ENCODE results near the gene TMEM52. TPM values are rescaled to one million over a fixed set of nuclear protein-coding genes. Genes with fewer than 3 reads are reported as not detected.
"Not testable (repeated sequence)": the region's sequence is repeated elsewhere in the genome, so short reads cannot be mapped to it uniquely, and the experiment has no call there.

The TMEM52 gene
- polyA plus RNA-seq, 1 donor from 2014 or later = 0.89 TPM

DNA sequence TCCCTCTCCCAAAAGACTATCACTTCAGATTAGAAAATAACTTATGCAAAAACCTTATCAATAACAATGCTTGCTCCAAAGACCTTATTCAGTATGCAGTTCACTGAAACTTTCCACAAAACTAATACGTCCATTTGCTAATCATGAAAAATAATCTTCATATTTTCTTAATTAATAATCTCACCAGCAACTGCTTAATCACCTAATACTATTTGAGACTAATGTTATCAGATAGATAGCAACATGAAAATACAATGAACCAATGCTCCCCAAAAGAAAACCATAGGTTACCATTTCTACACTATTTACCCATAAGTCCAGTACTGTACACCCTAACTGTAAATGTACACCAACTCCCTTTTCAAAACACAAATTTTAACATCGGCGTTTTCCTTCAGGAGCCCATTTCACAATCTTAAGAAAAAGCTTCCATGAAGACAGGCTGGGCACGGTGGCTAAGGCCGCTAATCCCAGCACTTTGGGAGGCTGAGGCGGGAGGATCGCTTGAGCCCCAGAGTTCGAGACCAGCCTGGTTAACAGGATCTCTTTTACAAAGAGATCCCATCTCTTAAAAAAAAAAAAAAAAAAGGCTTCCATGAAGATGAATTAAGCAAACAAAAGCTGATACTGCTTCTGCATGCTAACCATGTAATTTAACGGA, 29.9 kb downstream of the TMEM52 start:
- Histone ChIP-seq H3K79me2 (replicated peaks; ENCODE audit: insufficient read depth, low read length) (peaks cover 67% of the 10 kb centered on the region), H4K20me1 (ENCODE audit: insufficient read depth) (peaks cover 19% of the 10 kb centered on the region), H3K4me3 (ENCODE audit: low read length) (peak overlapping the region; percentile 85), H2AFZ (ENCODE audit: low read depth, low read length) (no peak overlapping the region), H3K27ac (ENCODE audit: low read length) (peak overlapping the region; percentile 97), H3K4me2 (ENCODE audit: low read length) (peak overlapping the region; percentile 89), H3K36me3 (ENCODE audit: insufficient read depth, low read length) (no peaks in the 10 kb centered on the region), H3K9me3 (ENCODE audit: low read length) (no peaks in the 10 kb centered on the region), H3K27me3 (ENCODE audit: insufficient read depth, low read depth, low read length) (no peaks in the 10 kb centered on the region), H3F3A (ENCODE audit: insufficient read depth, low read length, poor library complexity, severe bottlenecking) (peaks cover 11% of the 10 kb centered on the region), H3K9ac (ENCODE audit: low read length) (peak overlapping the region; percentile 97), H3K9me2 (ENCODE audit: insufficient read depth, low read length) (no peaks in the 10 kb centered on the region)
- peak; percentile 4 for TF ChIP-seq MXI1 (conservative IDR thresholded peaks at IDR 0.05; ENCODE audit: poor library complexity, severe bottlenecking)
- no peak for TF ChIP-seq POLR2AphosphoS5 (IDR thresholded peaks at IDR 0.05)

DNA sequence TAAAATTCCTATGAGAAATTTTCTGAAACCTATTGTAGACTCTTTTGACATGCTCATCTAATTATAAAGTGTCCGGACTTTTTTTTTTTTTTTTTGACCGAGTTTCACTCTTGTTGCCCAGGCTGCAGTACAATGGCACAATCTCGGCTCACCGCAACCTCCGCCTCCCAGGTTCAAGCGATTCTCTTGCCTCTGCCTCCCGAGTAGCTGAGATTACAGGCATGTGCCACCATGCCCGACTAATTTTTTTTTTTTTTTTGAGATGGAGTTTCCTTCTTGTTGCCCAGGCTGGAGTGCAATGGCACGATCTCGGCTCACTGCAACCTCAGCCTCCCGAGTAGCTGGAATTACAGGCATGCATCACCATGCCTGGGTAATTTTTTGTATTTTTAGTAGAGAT, 35.2 kb downstream of the TMEM52 start:
- H3K4me3 ChIP-seq (ENCODE audit: low read length); H3K9ac ChIP-seq (ENCODE audit: low read length); H2AFZ ChIP-seq (ENCODE audit: low read depth, low read length); H3K27ac ChIP-seq (ENCODE audit: low read length); H3F3A ChIP-seq (ENCODE audit: insufficient read depth, low read length, poor library complexity, severe bottlenecking); H3K9me2 ChIP-seq (ENCODE audit: insufficient read depth, low read length); H3K4me2 ChIP-seq (ENCODE audit: low read length); H3K36me3 ChIP-seq (ENCODE audit: insufficient read depth, low read length); H3K27me3 ChIP-seq (ENCODE audit: insufficient read depth, low read depth, low read length); H3K9me3 ChIP-seq (ENCODE audit: low read length): not testable (repeated sequence)
- H3K79me2 ChIP-seq (replicated peaks; ENCODE audit: insufficient read depth, low read length) = peaks cover 94% of the 10 kb centered on the region
- H4K20me1 ChIP-seq (ENCODE audit: insufficient read depth) = peaks cover 49% of the 10 kb centered on the region

DNA sequence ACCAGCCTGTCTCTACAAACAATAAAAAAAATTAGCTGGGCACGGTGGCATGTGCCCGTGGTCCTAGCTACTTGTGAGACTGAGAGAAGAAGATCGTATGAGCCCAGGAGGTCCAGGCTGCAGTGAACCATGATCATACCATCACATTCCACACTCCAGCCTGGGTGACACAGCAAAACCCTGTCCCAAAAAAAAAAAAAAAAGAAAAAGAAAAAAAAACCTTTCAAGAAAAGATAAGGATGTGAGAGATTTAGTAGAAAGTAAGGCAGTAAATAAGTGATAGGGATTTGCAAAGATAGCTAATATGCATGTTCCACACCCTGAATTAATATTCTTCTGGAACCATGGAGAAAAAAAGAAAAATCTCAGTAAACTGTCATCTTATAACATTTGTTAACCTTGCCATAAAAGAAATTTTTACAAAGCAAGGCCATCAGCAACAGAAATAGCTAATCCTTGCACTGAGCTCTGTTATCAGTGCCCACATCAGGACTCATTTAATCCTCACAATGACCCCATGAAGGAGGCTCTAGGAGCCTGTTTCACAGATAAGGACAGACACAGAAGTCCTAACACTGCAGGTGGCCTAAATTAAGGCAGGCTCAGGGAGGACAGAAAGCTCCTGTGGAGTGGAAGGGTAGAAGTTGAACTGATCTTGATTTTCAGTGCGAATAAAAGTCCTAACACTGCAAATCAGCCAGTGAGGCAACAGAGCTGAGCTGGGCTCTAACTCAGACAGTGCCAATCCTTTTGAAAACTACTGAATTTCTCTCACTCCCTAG, 35.8 kb downstream of the TMEM52 start:
- Histone ChIP-seq H3K4me3 (ENCODE audit: low read length) (no peak overlapping the region), H3K79me2 (replicated peaks; ENCODE audit: insufficient read depth, low read length) (peaks cover 94% of the 10 kb centered on the region), H3K27me3 (ENCODE audit: insufficient read depth, low read depth, low read length) (no peaks in the 10 kb centered on the region), H4K20me1 (ENCODE audit: insufficient read depth) (peaks cover 55% of the 10 kb centered on the region), H3K4me2 (ENCODE audit: low read length) (no peak overlapping the region), H3K27ac (ENCODE audit: low read length) (no peak overlapping the region), H3K9me3 (ENCODE audit: low read length) (no peaks in the 10 kb centered on the region), H3K9me2 (ENCODE audit: insufficient read depth, low read length) (no peaks in the 10 kb centered on the region), H3K9ac (ENCODE audit: low read length) (no peak overlapping the region), H2AFZ (ENCODE audit: low read depth, low read length) (no peak overlapping the region), H3F3A (ENCODE audit: insufficient read depth, low read length, poor library complexity, severe bottlenecking) (no peaks in the 10 kb centered on the region), H3K36me3 (ENCODE audit: insufficient read depth, low read length) (no peaks in the 10 kb centered on the region)
- TF ChIP-seq RAD21 (conservative IDR thresholded peaks at IDR 0.05) = no peak
- TF ChIP-seq SMC3 (conservative IDR thresholded peaks at IDR 0.05; ENCODE audit: poor library complexity) = no peak
- TF ChIP-seq POLR2AphosphoS5 (IDR thresholded peaks at IDR 0.05) = no peak
- TF ChIP-seq, protein P1, sequence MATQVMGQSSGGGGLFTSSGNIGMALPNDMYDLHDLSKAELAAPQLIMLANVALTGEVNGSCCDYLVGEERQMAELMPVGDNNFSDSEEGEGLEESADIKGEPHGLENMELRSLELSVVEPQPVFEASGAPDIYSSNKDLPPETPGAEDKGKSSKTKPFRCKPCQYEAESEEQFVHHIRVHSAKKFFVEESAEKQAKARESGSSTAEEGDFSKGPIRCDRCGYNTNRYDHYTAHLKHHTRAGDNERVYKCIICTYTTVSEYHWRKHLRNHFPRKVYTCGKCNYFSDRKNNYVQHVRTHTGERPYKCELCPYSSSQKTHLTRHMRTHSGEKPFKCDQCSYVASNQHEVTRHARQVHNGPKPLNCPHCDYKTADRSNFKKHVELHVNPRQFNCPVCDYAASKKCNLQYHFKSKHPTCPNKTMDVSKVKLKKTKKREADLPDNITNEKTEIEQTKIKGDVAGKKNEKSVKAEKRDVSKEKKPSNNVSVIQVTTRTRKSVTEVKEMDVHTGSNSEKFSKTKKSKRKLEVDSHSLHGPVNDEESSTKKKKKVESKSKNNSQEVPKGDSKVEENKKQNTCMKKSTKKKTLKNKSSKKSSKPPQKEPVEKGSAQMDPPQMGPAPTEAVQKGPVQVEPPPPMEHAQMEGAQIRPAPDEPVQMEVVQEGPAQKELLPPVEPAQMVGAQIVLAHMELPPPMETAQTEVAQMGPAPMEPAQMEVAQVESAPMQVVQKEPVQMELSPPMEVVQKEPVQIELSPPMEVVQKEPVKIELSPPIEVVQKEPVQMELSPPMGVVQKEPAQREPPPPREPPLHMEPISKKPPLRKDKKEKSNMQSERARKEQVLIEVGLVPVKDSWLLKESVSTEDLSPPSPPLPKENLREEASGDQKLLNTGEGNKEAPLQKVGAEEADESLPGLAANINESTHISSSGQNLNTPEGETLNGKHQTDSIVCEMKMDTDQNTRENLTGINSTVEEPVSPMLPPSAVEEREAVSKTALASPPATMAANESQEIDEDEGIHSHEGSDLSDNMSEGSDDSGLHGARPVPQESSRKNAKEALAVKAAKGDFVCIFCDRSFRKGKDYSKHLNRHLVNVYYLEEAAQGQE (IDR thresholded peaks at IDR 0.05; ENCODE audit: borderline replicate concordance) = no peak
- TF ChIP-seq TAF1 (IDR thresholded peaks at IDR 0.05; ENCODE audit: low read depth) = no peak
- TF ChIP-seq EP300 (conservative IDR thresholded peaks at IDR 0.05; ENCODE audit: poor library complexity, severe bottlenecking) = no peak
